Measurements from ENCODE around the gene LAMTOR2. TPM values are rescaled to one million over a fixed set of nuclear protein-coding genes. Genes with fewer than 3 reads are reported as not detected.

The LAMTOR2 gene
- polyA plus RNA-seq, 3 donors, result 113 to 133 (median 116) TPM

DNA sequence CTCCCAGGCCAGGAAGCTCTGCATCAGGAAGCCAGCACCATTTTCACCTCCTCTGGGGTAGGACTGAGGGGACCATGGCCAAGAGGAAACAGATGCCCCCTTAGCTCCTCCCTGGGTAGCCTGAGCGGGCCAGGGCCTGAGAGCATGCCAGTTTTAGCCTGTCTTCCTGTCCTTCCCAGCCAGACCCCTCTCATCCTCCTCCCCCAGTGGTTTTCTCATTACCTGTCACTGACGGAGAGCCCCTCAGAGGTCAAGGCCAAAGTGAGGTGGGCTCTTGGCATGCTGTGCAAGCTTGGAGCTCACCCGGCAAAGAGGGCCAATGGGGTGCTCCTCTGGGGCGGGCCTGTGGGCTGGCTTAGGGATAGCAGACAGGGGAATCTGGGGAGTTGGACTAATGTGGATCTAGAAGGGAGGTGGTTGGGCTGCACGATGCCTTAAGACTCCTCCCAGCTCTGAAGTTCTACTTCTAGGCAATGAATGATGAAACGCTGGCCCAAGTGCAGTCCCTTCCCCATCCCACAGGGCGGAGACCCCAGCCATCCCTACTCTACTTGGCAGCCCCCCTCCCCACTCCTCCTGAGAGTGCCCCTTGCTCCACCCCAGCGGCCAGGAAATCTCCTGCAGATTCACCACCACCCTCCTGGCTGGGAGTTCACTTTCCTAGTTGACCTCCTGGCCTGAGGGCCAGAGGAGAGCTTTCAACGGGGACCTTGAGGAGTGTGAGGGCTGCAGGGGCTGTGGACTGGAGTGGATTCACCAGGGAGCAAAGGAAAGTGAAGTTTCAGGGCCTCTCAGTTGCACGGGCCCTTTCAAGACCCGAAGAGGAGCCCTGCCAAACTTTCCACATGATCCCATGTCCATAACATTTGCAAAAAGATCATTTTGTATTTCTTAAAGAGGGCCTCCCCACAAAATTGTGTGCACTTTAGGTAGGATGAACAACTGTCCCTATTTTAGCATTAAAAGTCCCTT, 50.6 kb downstream of the LAMTOR2 start:
- H3K27ac ChIP-seq (ENCODE audit: low read depth, low read length), result peak overlapping the region; percentile 90
- WGBS, 3 donors, result 39 to 62% (median 43%) methylated on average over 11 of the region's 11 CpGs

DNA sequence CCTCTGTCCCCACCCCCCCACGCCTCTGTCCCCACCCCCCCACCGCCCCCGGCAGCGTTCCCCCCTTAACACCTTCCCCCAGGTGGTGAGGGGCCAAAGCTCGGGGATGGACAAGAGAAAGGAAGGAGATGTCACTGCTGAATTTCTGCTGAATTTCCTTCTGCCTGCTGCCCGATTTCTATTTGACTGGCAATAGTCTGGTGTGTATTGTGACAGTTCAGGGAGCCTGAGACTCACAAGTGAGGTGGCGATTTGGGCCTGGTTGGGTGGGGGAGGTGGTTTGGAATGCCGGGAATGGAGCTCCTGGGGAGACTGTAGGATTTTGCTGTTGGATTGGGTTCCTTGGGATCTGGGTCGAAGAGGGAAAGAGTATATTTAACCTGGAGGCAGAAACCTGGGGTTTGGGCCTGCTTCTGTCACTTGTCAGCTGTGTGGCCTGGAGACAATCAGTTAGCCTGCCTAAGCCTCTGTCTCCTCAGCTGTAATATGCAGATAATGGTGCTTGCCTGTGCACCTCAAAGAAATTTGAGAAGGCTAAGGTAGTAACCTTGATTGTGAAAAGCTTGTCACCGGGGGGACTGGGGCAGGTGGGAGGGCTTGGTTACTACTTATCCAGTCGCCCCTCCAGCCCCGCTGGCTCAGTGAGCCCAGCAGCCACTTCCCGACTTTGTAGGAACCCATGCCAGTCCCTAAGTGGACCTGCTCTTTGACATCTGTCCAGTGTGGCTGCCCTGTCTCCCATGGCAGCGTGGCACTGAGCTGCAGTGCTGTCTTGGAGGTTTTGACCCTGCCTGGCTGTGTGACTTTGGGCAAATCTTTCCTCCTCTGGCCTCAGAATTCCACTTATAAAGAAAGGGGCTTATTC, 52.3 kb downstream of the LAMTOR2 start:
- 25 to 46% (median 40%) methylated on average over 13 to 14 of the region's 14 CpGs for WGBS, 3 donors
- peak overlapping the region; percentile 60 for H3K27ac ChIP-seq (ENCODE audit: low read depth, low read length)

DNA sequence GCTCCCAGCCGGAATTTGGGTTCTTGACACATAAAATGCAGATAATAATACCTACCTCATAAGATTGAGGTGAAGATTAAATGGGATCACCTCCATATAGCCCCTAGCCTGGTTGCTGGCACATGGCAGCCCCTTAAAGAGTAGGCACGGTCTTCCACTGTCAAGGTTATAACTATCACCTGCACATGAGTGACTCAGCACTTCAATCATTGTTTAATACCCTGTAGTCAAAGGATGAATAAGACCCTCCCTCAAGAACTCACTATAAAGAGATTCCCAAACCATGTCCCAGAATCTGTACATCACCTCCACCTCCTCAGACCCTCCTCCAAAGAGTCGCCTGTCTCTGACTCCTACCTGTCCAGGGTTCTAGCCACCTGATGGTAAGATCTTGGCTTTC, 53.5 kb downstream of the LAMTOR2 start:
- H3K27ac ChIP-seq (ENCODE audit: low read depth, low read length), result no peak overlapping the region
- WGBS, 3 donors, result 77 to 95% (median 94%) methylated on average over 3 of the region's 3 CpGs

Other genes starting within 250 kb of the LAMTOR2 start
- 10 to 100 TPM in 2 of 3 donors, 1 to 10 TPM in 1; 9.7 to 27.4 (median 15.2) TPM for gene GON4L, start 197.6 kb upstream of the LAMTOR2 start, polyA plus RNA-seq
- gene SYT11, start 195.2 kb upstream of the LAMTOR2 start, polyA plus RNA-seq, result 1 to 10 TPM; 1.6 to 3.6 (median 2.0) TPM
- 10 to 100 TPM in 2 of 3 donors, 1 to 10 TPM in 1; 4.4 to 16.5 (median 13.8) TPM for gene RIT1, start 143.4 kb upstream of the LAMTOR2 start, polyA plus RNA-seq
- 10 to 100 TPM; 14.9 to 16.6 (median 15.2) TPM for gene KHDC4, start 120.4 kb upstream of the LAMTOR2 start, polyA plus RNA-seq
- gene RXFP4, start 113.1 kb upstream of the LAMTOR2 start, polyA plus RNA-seq, result under 1 TPM in 1 of 3 donors, not detected in 2; 0.07 TPM
- gene ARHGEF2, start 76.2 kb upstream of the LAMTOR2 start, polyA plus RNA-seq, result 10 to 100 TPM; 10.0 to 67.3 (median 60.8) TPM
- gene SSR2, start 33.8 kb upstream of the LAMTOR2 start, polyA plus RNA-seq, result 100 to 1,000 TPM; 221 to 387 (median 237) TPM
- 10 to 100 TPM; 14.5 to 18.9 (median 18.8) TPM for gene UBQLN4, start 984 bp upstream of the LAMTOR2 start, polyA plus RNA-seq
- gene RAB25, start 6.4 kb downstream of the LAMTOR2 start, polyA plus RNA-seq, result 10 to 100 TPM in 2 of 3 donors, under 1 TPM in 1; 0.56 to 58.7 (median 11.8) TPM
- gene MEX3A, start 27.7 kb downstream of the LAMTOR2 start, polyA plus RNA-seq, result under 1 TPM; under 0.01 to 0.43 (median 0.26) TPM
- 100 to 1,000 TPM in 2 of 3 donors, 10 to 100 TPM in 1; 58.6 to 543 (median 239) TPM for gene LMNA, start 59.9 kb downstream of the LAMTOR2 start, polyA plus RNA-seq
- 1 to 10 TPM; 2.1 to 9.5 (median 7.4) TPM for gene SEMA4A, start 98.8 kb downstream of the LAMTOR2 start, polyA plus RNA-seq
- gene SLC25A44, start 139.3 kb downstream of the LAMTOR2 start, polyA plus RNA-seq, result 10 to 100 TPM in 2 of 3 donors, 1 to 10 TPM in 1; 6.6 to 27.6 (median 13.8) TPM
- 10 to 100 TPM; 32.3 to 59.8 (median 55.4) TPM for gene PMF1, start 158.2 kb downstream of the LAMTOR2 start, polyA plus RNA-seq
- gene BGLAP, start 187.4 kb downstream of the LAMTOR2 start, polyA plus RNA-seq, result 1 to 10 TPM in 1 of 3 donors, under 1 TPM in 2; 0.31 to 2.8 (median 0.71) TPM
- gene PAQR6, start 193.3 kb downstream of the LAMTOR2 start, polyA plus RNA-seq, result 1 to 10 TPM in 1 of 3 donors, under 1 TPM in 2; 0.67 to 1.1 (median 0.79) TPM
- 10 to 100 TPM; 24.1 to 34.4 (median 28.3) TPM for gene SMG5, start 228.0 kb downstream of the LAMTOR2 start, polyA plus RNA-seq
- gene TMEM79, start 229.5 kb downstream of the LAMTOR2 start, polyA plus RNA-seq, result 1 to 10 TPM; 1.8 to 3.1 (median 2.5) TPM
- gene GLMP, start 240.9 kb downstream of the LAMTOR2 start, polyA plus RNA-seq, result 10 to 100 TPM; 19.3 to 41.2 (median 37.2) TPM
- gene VHLL, start 244.5 kb downstream of the LAMTOR2 start, polyA plus RNA-seq, result not detected